H1 (cell line): ENCODE results near the gene MINAR1. TPM values are rescaled to one million over a fixed set of nuclear protein-coding genes. Genes with fewer than 3 reads are reported as not detected.

ENCODE experiments used
- CTCF ChIA-PET: fragments of 300-600 bp; sonication (Branson Sonifier 250); formaldehyde crosslinking; loops from one replicate; lab custom pipeline; 2021; ENCODE audit not compliant: partially characterized antibody; lab: Charles Lee
- POLR2A ChIA-PET: fragments of 300-600 bp; sonication (Branson Sonifier 250); formaldehyde crosslinking; loops from one replicate; lab custom pipeline; 2021; ENCODE audit warnings: inconsistent platforms; ENCODE audit not compliant: partially characterized antibody; lab: Charles Lee
- DNase-seq, 2 experiments: peaks; one replicate each; pipeline versions ENCODE4 v3.0.0 to v3.0.0-alpha.2; 2010 to 2022; ENCODE audit warnings: low spot score in 2 of 2, low read depth in 1 of 2, mixed read lengths in 1 of 2
- FAIRE-seq: peaks from 2 replicates; lab custom pipeline; 2011; peaks lifted over from hg19 to GRCh38; lab: Jason Lieb, UNC
- H2AFZ ChIP-seq: 2 replicates; pipeline ENCODE4 v1.8.1; 2012; ENCODE audit warnings: low read length, inconsistent platforms
- H2AK5ac ChIP-seq: 2 replicates; pipeline ENCODE4 v1.6.1; 2013; ENCODE audit warnings: low read depth, low read length
- H2BK120ac ChIP-seq: replicated peaks from 2 replicates; pipeline ENCODE3; 2013; ENCODE audit warnings: low read depth, low read length, inconsistent platforms
- H2BK12ac ChIP-seq: 2 replicates; pipeline ENCODE4 v1.6.1; 2013; ENCODE audit warnings: low read depth, low read length
- H2BK15ac ChIP-seq: 2 replicates; pipeline ENCODE4 v1.6.1; 2013; ENCODE audit warnings: low read length
- H2BK20ac ChIP-seq: 2 replicates; pipeline ENCODE4 v1.6.1; 2013; ENCODE audit warnings: low read length
- H2BK5ac ChIP-seq: 2 replicates; pipeline ENCODE4 v1.6.1; 2013; ENCODE audit warnings: low read depth, low read length
- H3K14ac ChIP-seq: 2 replicates; pipeline ENCODE4 v1.6.1; 2013; ENCODE audit warnings: inconsistent platforms; ENCODE audit not compliant: insufficient read length
- H3K18ac ChIP-seq: 2 replicates; pipeline ENCODE4 v1.6.1; 2013; ENCODE audit warnings: low read length; ENCODE audit errors: extremely low read depth
- H3K23ac ChIP-seq: 2 replicates; pipeline ENCODE4 v1.6.1; 2013; ENCODE audit warnings: inconsistent platforms; ENCODE audit not compliant: insufficient read length
- H3K23me2 ChIP-seq: 2 replicates; pipeline ENCODE4 v1.6.1; 2013; ENCODE audit warnings: low read depth, low read length
- H3K27ac ChIP-seq: 2 replicates; pipeline ENCODE4 v1.6.1; 2011; ENCODE audit warnings: low read depth, low read length, inconsistent platforms
- H3K27me3 ChIP-seq, 4 experiments: replicated peaks in 1 of 4; 1 replicate in 1 of 4; 2 replicates in 3 of 4; pipeline versions ENCODE4 v1.6.1 to v1.8.1; 2011 to 2013; ENCODE audit warnings: low read length in 3 of 4, mild to moderate bottlenecking in 3 of 4, inconsistent platforms in 2 of 4, mixed read lengths in 2 of 4, moderate library complexity in 1 of 4; ENCODE audit not compliant: control insufficient read depth in 3 of 4, insufficient read depth in 3 of 4; ENCODE audit errors: extremely low read depth in 1 of 4
- H3K36me3 ChIP-seq, 4 experiments: 2 replicates each; pipeline versions ENCODE4 v1.6.1 to v1.8.1; 2011 to 2013; ENCODE audit warnings: mild to moderate bottlenecking in 4 of 4, low read length in 3 of 4, moderate library complexity in 2 of 4, control low read depth in 1 of 4, inconsistent platforms in 1 of 4; ENCODE audit not compliant: insufficient read depth in 4 of 4, control insufficient read depth in 2 of 4
- H3K4ac ChIP-seq: replicated peaks from 2 replicates; pipeline ENCODE3; 2013; ENCODE audit warnings: low read length, low read depth, mixed read lengths, inconsistent platforms; ENCODE audit not compliant: insufficient read length
- H3K4me1 ChIP-seq, 4 experiments: replicated peaks in 1 of 4; 1 replicate in 1 of 4; 2 replicates in 3 of 4; pipeline versions ENCODE4 v1.6.1 to v1.8.1; 2011 to 2013; ENCODE audit warnings: low read length in 3 of 4, inconsistent platforms in 2 of 4, mixed read lengths in 1 of 4; ENCODE audit not compliant: insufficient read depth in 4 of 4, control insufficient read depth in 3 of 4
- H3K4me2 ChIP-seq, 2 experiments: 2 replicates each; pipeline versions ENCODE4 v1.6.1 to v1.8.1; 2011 to 2013; ENCODE audit warnings: low read depth in 2 of 2, low read length in 2 of 2, control low read depth in 1 of 2, inconsistent platforms in 1 of 2, mild to moderate bottlenecking in 1 of 2; ENCODE audit not compliant: insufficient read depth in 1 of 2
- H3K4me3 ChIP-seq, 4 experiments: fragments of 200-600, 300-600 bp in 1 of 4; sonication (generic), shearing (Covaris generic), sonication (Bioruptor Twin) in 1 of 4; 2 replicates each; pipeline versions ENCODE4 v1.5.1 to v1.8.1; 2011 to 2016; ENCODE audit warnings: low read length in 4 of 4, low read depth in 3 of 4, control low read depth in 2 of 4, inconsistent platforms in 2 of 4, mild to moderate bottlenecking in 2 of 4, mixed read lengths in 1 of 4, moderate library complexity in 1 of 4; ENCODE audit not compliant: insufficient read depth in 2 of 4; ENCODE audit errors: extremely low read depth in 1 of 4
- H3K56ac ChIP-seq: replicated peaks from 2 replicates; pipeline ENCODE3; 2013; ENCODE audit warnings: low read depth, mild to moderate bottlenecking, mixed read lengths, low read length, inconsistent platforms; ENCODE audit not compliant: insufficient read length
- H3K79me1 ChIP-seq: 2 replicates; pipeline ENCODE4 v1.6.1; 2013; ENCODE audit warnings: low read depth, low read length, control low read depth
- H3K79me2 ChIP-seq, 2 experiments: 2 replicates each; pipeline versions ENCODE4 v1.6.1 to v1.8.1; 2012 to 2013; ENCODE audit warnings: low read length in 2 of 2, mild to moderate bottlenecking in 2 of 2, inconsistent platforms in 1 of 2; ENCODE audit not compliant: insufficient read depth in 2 of 2, control insufficient read depth in 1 of 2
- H3K9ac ChIP-seq, 4 experiments: replicated peaks in 1 of 4; 1 replicate in 1 of 4; 2 replicates in 3 of 4; pipeline versions ENCODE4 v1.6.1 to v1.8.1; 2011 to 2013; ENCODE audit warnings: low read depth in 3 of 4, low read length in 3 of 4, control low read depth in 2 of 4, mild to moderate bottlenecking in 2 of 4, moderate library complexity in 2 of 4, inconsistent platforms in 1 of 4; ENCODE audit errors: extremely low read depth in 1 of 4
- H3K9me3 ChIP-seq, 2 experiments: 2 replicates each; pipeline versions ENCODE4 v1.6.1 to v1.8.1; 2012 to 2013; ENCODE audit warnings: mild to moderate bottlenecking in 2 of 2, moderate library complexity in 2 of 2, control low read depth in 1 of 2, inconsistent platforms in 1 of 2, low read depth in 1 of 2, low read length in 1 of 2, mixed read lengths in 1 of 2; ENCODE audit not compliant: insufficient read depth in 2 of 2
- H4K20me1 ChIP-seq, 2 experiments: replicated peaks in 1 of 2; 2 replicates each; pipeline versions ENCODE3 to v1.8.1; 2011 to 2013; ENCODE audit warnings: inconsistent platforms in 2 of 2, low read length in 2 of 2, mild to moderate bottlenecking in 1 of 2; ENCODE audit not compliant: insufficient read depth in 2 of 2, control insufficient read depth in 1 of 2
- H4K5ac ChIP-seq: 2 replicates; pipeline ENCODE4 v1.6.1; 2013; ENCODE audit warnings: low read length, low read depth, mixed read lengths, inconsistent platforms; ENCODE audit not compliant: insufficient read length
- H4K8ac ChIP-seq: 2 replicates; pipeline ENCODE4 v1.8.0; 2013; ENCODE audit warnings: mild to moderate bottlenecking, moderate library complexity, low read length, inconsistent platforms; ENCODE audit not compliant: insufficient read depth; ENCODE audit errors: extremely low read depth
- H4K91ac ChIP-seq: replicated peaks from 2 replicates; pipeline ENCODE3; 2013; ENCODE audit warnings: low read length, mixed read lengths, inconsistent platforms; ENCODE audit not compliant: insufficient read length
- ATF2 ChIP-seq: IDR thresholded peaks from 2 replicates; pipeline ENCODE4 v1.6.1; 2012; ENCODE audit warnings: low read length, inconsistent platforms
- BACH1 ChIP-seq: IDR thresholded peaks from 2 replicates; pipeline ENCODE4 v1.6.1; 2012; ENCODE audit warnings: low read length, improper control_type of control experiment
- CBX8 ChIP-seq: fragments of 300-800, 300-1000 bp; sonication (generic); IDR thresholded peaks from 2 replicates; pipeline ENCODE4 v1.7.1; 2016; ENCODE audit warnings: low read depth, low read length, borderline replicate concordance
- CHD1 ChIP-seq: IDR thresholded peaks from 2 replicates; pipeline ENCODE4 v1.6.1; 2012; ENCODE audit warnings: low read depth, low read length, improper control_type of control experiment
- CHD2 ChIP-seq: IDR thresholded peaks from 2 replicates; pipeline ENCODE4 v1.6.1; 2012; ENCODE audit warnings: low read length, improper control_type of control experiment
- JUND ChIP-seq: IDR thresholded peaks from 2 replicates; pipeline ENCODE4 v1.6.1; 2011; ENCODE audit warnings: mild to moderate bottlenecking, improper control_type of control experiment, low read length
- KDM1A ChIP-seq: fragments of 200-600, 300-600 bp; sonication (generic); IDR thresholded peaks from 2 replicates; pipeline ENCODE4 v1.7.1; 2016; ENCODE audit warnings: mild to moderate bottlenecking, low read length, borderline replicate concordance
- MAFK ChIP-seq: IDR thresholded peaks from 2 replicates; pipeline ENCODE4 v1.6.1; 2012; ENCODE audit warnings: low read depth, mild to moderate bottlenecking, improper control_type of control experiment, low read length
- RNF2 ChIP-seq: fragments of 200-900, 300-1000 bp; sonication (generic); IDR thresholded peaks from 2 replicates; pipeline ENCODE4 v1.7.1; 2016; ENCODE audit warnings: borderline replicate concordance, low read depth, mild to moderate bottlenecking, antibody characterized with exemption, low read length; ENCODE audit not compliant: poor library complexity, severe bottlenecking; ENCODE audit errors: missing control alignments
- RXRA ChIP-seq: IDR thresholded peaks from 2 replicates; pipeline ENCODE4 v1.6.1; 2011; ENCODE audit warnings: low read depth, mild to moderate bottlenecking, low read length, moderate library complexity; ENCODE audit not compliant: insufficient read depth
- TBP ChIP-seq: IDR thresholded peaks from 2 replicates; pipeline ENCODE4 v1.6.1; 2011; ENCODE audit warnings: low read depth, low read length, improper control_type of control experiment
- WGBS, 2 experiments: shearing (Covaris generic) in 1 of 2; methylation state at CpG; one replicate each; pipeline versions ENCODE4 v1.1.6 to v1.1.7; 2013 to 2015; ENCODE audit warnings: low lambda C conversion rate in 2 of 2, mixed read lengths in 2 of 2, inconsistent platforms in 1 of 2, low coverage in 1 of 2, missing lambda C conversion rate in 1 of 2; ENCODE audit not compliant: insufficient replicate concordance in 2 of 2, insufficient coverage in 1 of 2, insufficient read length in 1 of 2; ENCODE audit errors: extremely low coverage in 1 of 2, missing lambda C conversion rate in 1 of 2; 5-methylcytosine and 5-hydroxymethylcytosine counted together
- polyA plus RNA-seq, 7 experiments: library from polyadenylated mRNA; depleted of rRNA in 3 of 7; stranded (reverse) in 5 of 7; unstranded in 2 of 7; fragments of >200 nt in 5 of 7; fragments of 200-250 nt in 2 of 7; gene quantifications; 1 replicate in 5 of 7; 2 replicates in 1 of 7; 4 replicates in 1 of 7; pipeline versions ENCODE4 v1.2.1 to v1.2.3, GENCODE V29; 2011 to 2013; ENCODE audit warnings: missing spikeins in 2 of 7, mixed read lengths in 2 of 7
- total RNA-seq: library from RNA; stranded (reverse); fragmentation: NEBNext Ultra II Directional; extraction: Animal tissue kit (Norgen Biotek cat#: 25700); gene quantifications from 2 replicates; pipeline ENCODE4 v1.2.1, GENCODE V29; 2021
- TF ChIP-seq, protein P1 (sequence below): IDR thresholded peaks from 2 replicates; pipeline ENCODE4 v1.6.1; 2011; ENCODE audit warnings: low read length, improper control_type of control experiment

The MINAR1 gene
- total and polyA plus RNA-seq, 2 of the 8 experiments (the other 6 are each of a cell fraction or from before 2014, with no cell fraction given) = 0.17 to 0.67 TPM

DNA sequence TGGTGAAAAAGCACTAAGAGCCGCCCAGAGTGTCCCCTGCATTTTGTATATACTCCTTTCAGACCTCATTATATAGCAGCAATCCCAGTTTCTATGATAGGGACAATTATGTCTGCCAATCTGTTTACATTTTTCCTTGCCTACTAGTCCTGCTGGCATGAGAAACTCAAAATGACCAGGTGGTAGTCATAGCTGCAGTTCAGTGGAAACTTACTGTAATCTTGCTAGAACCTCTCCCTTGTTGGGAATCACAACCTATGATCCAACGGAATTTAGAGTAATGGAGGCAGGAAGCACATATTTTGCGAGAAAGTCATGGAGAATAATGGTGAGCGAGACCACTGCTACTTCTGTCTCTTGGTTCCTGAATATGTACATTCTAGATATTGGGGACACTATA is 28.6 kb upstream of the MINAR1 start:
- no peaks in the 10 kb centered on the region for H3K9me3 ChIP-seq
- no peak overlapping the region for H3K27ac ChIP-seq
- H2BK120ac ChIP-seq = no peak overlapping the region
- H3K23me2 ChIP-seq = no peaks in the 10 kb centered on the region
- H3K79me2 ChIP-seq = no peaks in the 10 kb centered on the region
- H4K5ac ChIP-seq = no peak overlapping the region
- H3K4me2 ChIP-seq = no peak overlapping the region
- no peak overlapping the region for H4K8ac ChIP-seq
- no peaks in the 10 kb centered on the region for H3K27me3 ChIP-seq
- 86% methylated on average over 4 of the region's 4 CpGs; no CpG with 5 or more reads in 1 of the 2 experiments for WGBS, 2 experiments
- no peak overlapping the region for H3K18ac ChIP-seq
- no peak overlapping the region for H2AK5ac ChIP-seq
- H3K79me1 ChIP-seq = no peaks in the 10 kb centered on the region
- H3K23ac ChIP-seq = no peak overlapping the region
- peaks cover 0 to 7% (median 4%) of the 10 kb centered on the region in 4 experiments; a peak in 4 of 7 replicates for H3K4me1 ChIP-seq
- CTCF ChIA-PET = interaction anchor here (0.7 kb wide), 1 partner anchor 24 kb away, joined by 3 read pairs; no protein-coding TSS in a partner anchor
- no peak overlapping the region for H2BK20ac ChIP-seq
- no peak overlapping the region for H3K9ac ChIP-seq
- no peak overlapping the region for H3K14ac ChIP-seq
- H4K20me1 ChIP-seq = no peaks in the 10 kb centered on the region
- POLR2A ChIA-PET = no interaction called here
- no peak overlapping the region for H3K4me3 ChIP-seq
- no peak overlapping the region for H2BK15ac ChIP-seq
- no peak for DNase-seq
- H2AFZ ChIP-seq = no peak overlapping the region
- no peak overlapping the region for H4K91ac ChIP-seq
- FAIRE-seq = no peak
- no peak overlapping the region for H2BK12ac ChIP-seq
- H3K56ac ChIP-seq = no peak overlapping the region
- no peaks in the 10 kb centered on the region for H3K36me3 ChIP-seq
- no peak overlapping the region for H3K4ac ChIP-seq
- H2BK5ac ChIP-seq = no peak overlapping the region
- TF ChIP-seq, protein P1, sequence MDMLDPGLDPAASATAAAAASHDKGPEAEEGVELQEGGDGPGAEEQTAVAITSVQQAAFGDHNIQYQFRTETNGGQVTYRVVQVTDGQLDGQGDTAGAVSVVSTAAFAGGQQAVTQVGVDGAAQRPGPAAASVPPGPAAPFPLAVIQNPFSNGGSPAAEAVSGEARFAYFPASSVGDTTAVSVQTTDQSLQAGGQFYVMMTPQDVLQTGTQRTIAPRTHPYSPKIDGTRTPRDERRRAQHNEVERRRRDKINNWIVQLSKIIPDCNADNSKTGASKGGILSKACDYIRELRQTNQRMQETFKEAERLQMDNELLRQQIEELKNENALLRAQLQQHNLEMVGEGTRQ = no peak
- TF ChIP-seq MAFK (no peak), JUND (no peak), RNF2 (no peak), BACH1 (no peak), CHD2 (no peak), RXRA (no peak), TBP (no peak), KDM1A (no peak), ATF2 (no peak), CBX8 (no peak), CHD1 (no peak)
